GM12875 (cell line): ENCODE data around the gene TMEM198.

ENCODE experiments used
- H3K4me3 ChIP-seq: one replicate; pipeline ENCODE4 v1.5.1; 2011; ENCODE audit warnings: low read depth, low read length, control low read depth
- CTCF ChIP-seq: IDR thresholded peaks from 2 replicates; pipeline ENCODE4 v1.5.1; 2011; ENCODE audit warnings: low read depth, mild to moderate bottlenecking, control low read depth, inconsistent platforms, low read length, moderate library complexity, borderline replicate concordance; ENCODE audit not compliant: insufficient read depth

TMEM198 gene

GRCh38 chr2:219570194-219570923, 26.5 kb downstream of the TMEM198 start:
- no peak overlapping the region for H3K4me3 ChIP-seq

GRCh38 chr2:219570924-219571310, 27.1 kb downstream of the TMEM198 start:
- no peak overlapping the region for H3K4me3 ChIP-seq
- no peak for TF ChIP-seq CTCF

More at GRCh38 chr2:219570194-219570923, 26.5 kb downstream of the TMEM198 start:
- TF ChIP-seq CTCF = no peak

- H3K4me3 ChIP-seq = no peak within 1 kb of the TSS
- no peak for TF ChIP-seq CTCF
Observed at GRCh38 chr2:219571311-219572236, 27.7 kb downstream of the TMEM198 start, which contains the start of gene OBSL1. TSS of gene OBSL1 (minus strand) at chr2:219571539. CDS start at chr2:219571232, 307 bp downstream.

- H3K4me3 ChIP-seq = no peak within 1 kb of the TSS
- no peak for TF ChIP-seq CTCF
Observed at GRCh38 chr2:219572237-219573001, 28.6 kb downstream of the TMEM198 start, which contains the start of gene INHA. TSS of gene INHA (plus strand) at chr2:219572310. CDS start at chr2:219572375, 65 bp downstream.

GRCh38 chr2:219573166-219573565, 29.3 kb downstream of the TMEM198 start:
- TF ChIP-seq CTCF = no peak
- H3K4me3 ChIP-seq = no peak overlapping the region

- no peak for TF ChIP-seq CTCF
- H3K4me3 ChIP-seq = no peak overlapping the region
Observed at GRCh38 chr2:219574484-219575311, 30.9 kb downstream of the TMEM198 start.
